Left lung (tissue), 10 donors: ENCODE results near the gene TTC7B. TPM values are rescaled to one million over a fixed set of nuclear protein-coding genes. Genes with fewer than 3 reads are reported as not detected.

Experiments used
- ATAC-seq: fragments of 200-7000 bp; cut with Tn5 transposase; one replicate; pipeline ENCODE4 v1.9.1; 2020; ENCODE audit warnings: moderate library complexity
- DNase-seq, 4 donors: peaks; one replicate each; pipeline ENCODE4 v3.0.0-alpha.2; 2013 to 2020
- H3K27ac ChIP-seq, 2 donors: fragments of 200-600 bp; sonication (generic) in 1 of 2; one replicate each; pipeline versions ENCODE4 v1.5.0 to v1.8.0; 2020 to 2021
- H3K27me3 ChIP-seq, 2 donors: fragments of 200-600 bp; sonication (generic) in 1 of 2; one replicate each; pipeline versions ENCODE4 v1.5.0 to v1.8.0; 2020 to 2021
- H3K36me3 ChIP-seq, 2 donors: fragments of 200-600 bp; sonication (generic) in 1 of 2; one replicate each; pipeline versions ENCODE4 v1.5.0 to v1.8.0; 2020 to 2021
- H3K4me1 ChIP-seq, 2 donors: fragments of 200-600 bp; one replicate each; pipeline ENCODE4 v1.8.0; 2021
- H3K4me3 ChIP-seq, 2 donors: fragments of 200-600 bp; sonication (generic) in 1 of 2; one replicate each; pipeline versions ENCODE4 v1.5.0 to v1.8.0; 2020 to 2021; ENCODE audit warnings: mild to moderate bottlenecking in 1 of 2
- H3K9me3 ChIP-seq, 2 donors: fragments of 200-600 bp; sonication (generic) in 1 of 2; one replicate each; pipeline versions ENCODE4 v1.5.0 to v1.8.0; 2020 to 2021
- CTCF ChIP-seq, 2 donors: fragments of 200-600 bp; sonication (generic) in 1 of 2; IDR thresholded peaks; one replicate each; pipeline versions ENCODE4 v1.5.0 to v1.8.0; 2021; ENCODE audit warnings: antibody characterized with exemption in 2 of 2
- intact Hi-C, 2 donors: fragments of 100-400 bp; cut with DNase I; formaldehyde crosslinking; loops; one replicate each; pipeline versions ENCODE4 v1.11.2 to v1.14.2; 2022
- polyA plus RNA-seq, 6 donors: library from polyadenylated mRNA; unstranded; fragments of 120-200 nt; gene quantifications; one replicate each; pipeline ENCODE4 v1.2.1, GENCODE V29; 2013; ENCODE audit not compliant: insufficient read length in 6 of 6
- total RNA-seq, 2 donors: library from RNA; stranded (reverse); fragmentation: NEBNext Ultra II Directional; extraction: Animal tissue kit (Norgen Biotek cat#: 25700); gene quantifications; one replicate each; pipeline ENCODE4 v1.2.1, GENCODE V29; 2021
- donor health status: DM: no; HTN: yes; CAD: no.
- donor health status: DM: no; HTN: no; CAD: no.

The TTC7B gene
- total and polyA plus RNA-seq, 8 donors, result 26.8 to 47.5 (median 39.5) TPM

- Histone ChIP-seq H3K36me3 (no peaks in the 10 kb centered on the region), H3K27me3 (no peaks in the 10 kb centered on the region), H3K9me3 (no peaks in the 10 kb centered on the region), H3K4me1 (peaks cover 17 to 34% of the 10 kb centered on the region in 2 donors), H3K27ac (peak overlapping the region; percentile 51 to 55), H3K4me3 (no peak overlapping the region)
- peak; percentile 77 to 92 (median 86) for DNase-seq
- peak; percentile 96 to 98 for TF ChIP-seq CTCF (IDR thresholded peaks at IDR 0.05)
- intact Hi-C loops, result no loop called here
- peak; percentile 98 for ATAC-seq
Observed at GRCh38 chr14:90697577-90698206, 118.5 kb downstream of the TTC7B start.

- ATAC-seq, result peak; percentile 16
- peak in 1 of 4 donors; percentile 11 for DNase-seq
- no peaks in the 10 kb centered on the region for H3K27me3 ChIP-seq
Observed at GRCh38 chr14:90697132-90697531, 119.1 kb downstream of the TTC7B start.

GRCh38 chr14:90696720-90697119 lies 119.5 kb downstream of the TTC7B start:
- ATAC-seq (no peak), DNase-seq (no peak)
- Histone ChIP-seq H3K36me3 (no peaks in the 10 kb centered on the region), H3K27me3 (no peaks in the 10 kb centered on the region), H3K4me3 (no peak overlapping the region), H3K9me3 (no peaks in the 10 kb centered on the region), H3K4me1 (peaks cover 17 to 43% of the 10 kb centered on the region in 2 donors), H3K27ac (peak overlapping the region; percentile 51 to 55)
- intact Hi-C loops, result no loop called here
- no peak for TF ChIP-seq CTCF (IDR thresholded peaks at IDR 0.05)

More at GRCh38 chr14:90697132-90697531, 119.1 kb downstream of the TTC7B start:
- H3K9me3 ChIP-seq, result no peaks in the 10 kb centered on the region
- H3K27ac ChIP-seq, result peak overlapping the region; percentile 51 to 55
- no peak for TF ChIP-seq CTCF (IDR thresholded peaks at IDR 0.05)
- H3K36me3 ChIP-seq, result no peaks in the 10 kb centered on the region
- no peak overlapping the region for H3K4me3 ChIP-seq
- peaks cover 17 to 39% of the 10 kb centered on the region in 2 donors for H3K4me1 ChIP-seq
- intact Hi-C loops, result no loop called here

- ATAC-seq, result no peak
- TF ChIP-seq CTCF (IDR thresholded peaks at IDR 0.05), result no peak
- intact Hi-C loops, result no loop called here
- Histone ChIP-seq H3K27me3 (no peaks in the 10 kb centered on the region), H3K27ac (peak overlapping the region in 1 of 2 donors; percentile 51), H3K9me3 (no peaks in the 10 kb centered on the region), H3K4me1 (peaks cover 17 to 43% of the 10 kb centered on the region in 2 donors), H3K4me3 (no peak overlapping the region), H3K36me3 (no peaks in the 10 kb centered on the region)
- DNase-seq, result no peak
Observed at GRCh38 chr14:90695997-90696660, 120.1 kb downstream of the TTC7B start.

- ATAC-seq (no peak), DNase-seq (no peak)
- Histone ChIP-seq H3K36me3 (no peaks in the 10 kb centered on the region), H3K9me3 (no peaks in the 10 kb centered on the region), H3K27me3 (no peaks in the 10 kb centered on the region), H3K4me1 (peaks cover 11 to 34% of the 10 kb centered on the region in 2 donors), H3K4me3 (no peak overlapping the region), H3K27ac (no peak overlapping the region)
- no peak for TF ChIP-seq CTCF (IDR thresholded peaks at IDR 0.05)
- intact Hi-C loops, result no loop called here
Observed at GRCh38 chr14:90693413-90693812, 122.8 kb downstream of the TTC7B start.
